ENCODE results near the gene ASB4.
"Not testable (repeated sequence)": the region's sequence is repeated elsewhere in the genome, so short reads cannot be mapped to it uniquely, and the experiment has no call there.

Gene ASB4

DNA sequence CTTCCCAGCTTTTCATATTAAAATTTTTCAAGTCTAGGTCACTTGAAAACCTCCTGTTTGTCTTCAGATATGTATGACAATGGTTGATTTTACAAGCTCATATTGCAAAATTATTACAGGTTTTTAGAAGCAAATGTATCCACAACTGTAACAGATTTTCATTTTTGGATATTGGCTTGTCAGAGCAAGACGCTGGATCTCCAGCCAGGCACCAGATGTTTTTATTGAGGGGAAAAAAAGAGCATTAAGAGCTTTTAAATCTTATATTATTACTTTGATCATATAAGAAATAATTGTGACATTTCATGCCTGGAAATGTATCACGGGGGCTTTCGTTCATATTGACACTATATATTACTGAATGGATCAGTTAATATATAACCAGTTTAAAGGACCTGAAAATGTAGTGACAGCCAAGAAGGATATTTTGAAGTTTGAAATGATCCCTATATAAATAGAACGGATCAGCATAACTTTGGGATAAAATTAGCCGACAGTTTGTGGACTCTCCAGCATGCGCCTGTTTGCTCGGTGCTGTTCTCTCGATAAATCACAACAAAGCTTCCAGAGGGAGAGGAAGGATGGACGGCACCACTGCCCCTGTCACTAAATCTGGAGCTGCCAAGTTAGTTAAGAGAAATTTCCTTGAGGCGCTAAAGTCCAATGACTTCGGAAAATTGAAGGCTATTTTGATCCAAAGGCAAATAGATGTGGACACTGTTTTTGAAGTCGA is at the start of gene ASB4:
Gene ASB4, plus strand, starts transcription at position 553 of the 733 bp plus-strand sequence. Its CDS starts 29 bp downstream, at position 582.
- DNase-seq: no peak

- no peak for DNase-seq
Observed at GRCh38 chr7:95436407-95436806, 49.3 kb upstream of the ASB4 start.

- no peak for DNase-seq
Observed at GRCh38 chr7:95440394-95441038, 45.2 kb upstream of the ASB4 start.

- no peak for DNase-seq
Observed at GRCh38 chr7:95441042-95441823, 44.5 kb upstream of the ASB4 start.

- no peak for DNase-seq
Observed at GRCh38 chr7:95444796-95445195, 40.9 kb upstream of the ASB4 start.

GRCh38 chr7:95446618-95447017 is 39.1 kb upstream of the ASB4 start:
- no peak for DNase-seq

DNA sequence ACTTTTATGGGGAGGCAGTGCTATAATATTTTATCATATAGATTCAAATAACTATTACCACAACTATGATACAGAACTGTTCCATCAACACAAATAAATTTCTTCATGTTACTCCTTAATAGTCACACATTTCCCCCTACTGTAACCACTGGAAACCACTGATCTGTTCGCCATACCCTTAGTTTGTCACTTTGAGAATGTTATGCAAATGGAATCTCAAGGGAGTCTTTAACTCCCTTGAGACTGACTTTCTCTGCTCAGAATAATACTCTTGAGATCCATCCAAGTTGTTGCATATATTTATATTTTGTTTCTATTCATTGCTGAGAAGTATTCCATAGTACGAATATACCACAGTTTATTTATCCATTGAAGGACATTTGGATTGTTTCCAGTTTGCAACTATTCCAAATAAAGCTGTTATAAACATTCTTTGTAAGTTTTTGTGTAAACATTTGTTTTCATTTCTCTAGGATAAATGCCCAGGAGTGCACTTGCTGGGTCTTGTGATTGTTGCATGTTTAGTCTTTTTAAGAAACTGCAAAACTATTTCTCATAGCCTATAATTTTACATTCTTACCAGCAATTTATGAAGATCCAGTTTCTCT is 31.2 kb upstream of the ASB4 start:
- DNase-seq: no peak

DNA sequence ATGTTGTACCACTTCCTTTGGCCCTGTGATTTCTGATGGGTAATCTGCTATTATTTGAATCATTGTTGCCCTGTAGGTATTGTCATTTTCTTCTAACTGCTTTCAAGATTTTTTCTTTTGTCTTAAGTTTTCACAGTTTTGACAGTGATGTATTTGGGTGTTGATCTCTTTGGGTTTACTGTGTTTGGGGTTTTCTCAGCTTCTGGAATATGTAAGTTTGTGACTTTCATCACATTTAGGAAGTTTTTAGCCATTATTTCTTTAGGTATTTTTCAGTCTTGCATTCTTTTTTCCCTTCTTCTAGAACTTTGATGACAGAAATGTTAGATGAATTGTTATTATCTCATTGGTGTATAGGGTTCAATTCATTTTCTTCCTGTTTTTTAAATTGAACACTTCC is 27.8 kb upstream of the ASB4 start:
- no peak for DNase-seq

DNA sequence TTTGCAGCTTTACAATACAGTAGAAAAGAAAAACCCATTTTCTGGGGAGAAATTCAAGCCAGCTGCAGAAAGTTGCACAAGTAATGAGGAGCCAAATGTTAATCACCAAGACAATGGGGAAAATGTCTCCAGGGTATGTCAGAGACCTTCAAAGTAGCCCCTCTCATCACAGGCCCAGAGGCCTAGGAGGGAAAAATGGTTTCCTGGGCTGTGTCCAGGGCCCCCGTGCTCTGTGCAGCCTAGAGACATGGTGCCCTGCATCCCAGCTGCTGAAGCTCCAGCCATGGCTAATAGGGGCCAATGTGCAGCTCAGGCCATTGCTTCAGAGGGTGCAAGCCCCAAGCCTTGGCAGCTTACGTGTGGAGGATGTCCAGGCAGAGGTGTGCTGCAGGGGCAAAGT is 25.1 kb upstream of the ASB4 start:
- not testable (repeated sequence) for DNase-seq

DNA sequence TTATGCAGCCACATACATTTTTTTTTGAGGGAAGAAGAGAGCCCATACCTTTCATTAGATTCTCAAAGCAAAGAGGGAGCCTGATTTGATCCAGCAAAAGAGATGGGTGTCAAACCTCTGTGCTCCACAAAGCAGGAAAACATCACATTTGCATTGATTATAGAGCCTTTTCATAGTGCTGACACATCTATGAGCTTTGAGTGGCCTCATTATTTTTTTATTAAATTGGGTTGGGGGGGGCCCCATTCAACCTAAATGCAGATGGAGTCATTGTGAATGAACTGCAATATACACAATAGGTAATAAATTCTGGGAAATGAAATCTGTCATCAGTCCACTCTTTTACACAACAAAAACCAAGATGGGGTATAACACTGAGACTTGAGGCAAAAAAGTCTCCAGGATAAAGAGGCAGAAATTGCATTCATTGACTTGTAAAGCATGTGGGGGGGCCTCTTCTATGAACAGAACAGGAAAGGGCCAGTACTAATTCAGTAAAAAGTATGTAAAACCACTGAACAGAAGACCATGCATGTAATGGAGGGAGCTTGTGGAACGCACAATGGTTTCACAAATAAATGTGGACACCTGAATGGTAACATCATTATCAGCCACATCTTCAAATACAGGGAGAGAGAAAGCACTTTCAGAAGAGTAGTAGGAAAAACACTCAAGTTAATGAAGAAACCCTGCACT is 17.7 kb upstream of the ASB4 start:
- DNase-seq: no peak

- DNase-seq: no peak
Observed at GRCh38 chr7:95469187-95469586, 16.6 kb upstream of the ASB4 start.

GRCh38 chr7:95469848-95470247 is 15.9 kb upstream of the ASB4 start:
- DNase-seq: no peak

DNA sequence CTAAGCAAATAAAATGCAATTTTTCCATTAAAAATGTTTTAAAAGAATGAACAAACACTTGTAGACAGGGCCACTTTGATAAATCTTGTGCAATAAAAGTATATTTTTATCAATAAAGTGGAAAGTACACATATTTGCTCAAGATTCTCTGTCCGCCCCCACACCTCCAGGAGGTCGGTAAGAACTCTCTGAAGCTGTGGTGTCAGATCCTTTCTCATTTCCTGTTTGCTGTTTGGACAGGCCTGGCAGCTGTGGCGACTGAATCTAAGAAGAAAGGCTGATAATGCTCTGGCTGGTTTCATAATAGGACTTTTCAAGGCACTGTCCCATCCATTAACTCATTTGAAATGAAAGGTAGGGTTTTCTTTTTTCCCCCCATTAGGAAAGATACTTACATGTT is 15.3 kb upstream of the ASB4 start:
- no peak for DNase-seq

DNA sequence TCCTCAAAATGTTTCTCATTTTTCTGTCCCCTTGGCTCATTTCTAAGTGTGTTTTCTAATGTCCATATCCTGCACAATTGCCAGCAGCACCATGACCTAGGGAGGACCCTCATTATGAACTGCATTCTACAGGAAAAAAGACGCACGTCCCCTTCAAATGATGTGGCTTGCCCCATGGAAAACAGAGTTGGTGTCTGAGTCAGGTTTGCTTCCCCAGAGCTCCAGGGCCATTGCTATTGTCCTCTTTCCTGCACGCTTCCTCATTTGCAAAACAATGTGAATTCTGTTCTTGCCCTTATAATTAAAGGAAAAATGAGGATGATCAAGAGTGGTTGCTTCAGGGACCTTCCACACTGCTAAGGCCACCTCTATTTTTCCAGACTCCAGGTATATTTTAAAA is 14.7 kb upstream of the ASB4 start:
- no peak for DNase-seq

- DNase-seq: peak; percentile 91
Observed at GRCh38 chr7:95472581-95473161, 13.1 kb upstream of the ASB4 start.

DNA sequence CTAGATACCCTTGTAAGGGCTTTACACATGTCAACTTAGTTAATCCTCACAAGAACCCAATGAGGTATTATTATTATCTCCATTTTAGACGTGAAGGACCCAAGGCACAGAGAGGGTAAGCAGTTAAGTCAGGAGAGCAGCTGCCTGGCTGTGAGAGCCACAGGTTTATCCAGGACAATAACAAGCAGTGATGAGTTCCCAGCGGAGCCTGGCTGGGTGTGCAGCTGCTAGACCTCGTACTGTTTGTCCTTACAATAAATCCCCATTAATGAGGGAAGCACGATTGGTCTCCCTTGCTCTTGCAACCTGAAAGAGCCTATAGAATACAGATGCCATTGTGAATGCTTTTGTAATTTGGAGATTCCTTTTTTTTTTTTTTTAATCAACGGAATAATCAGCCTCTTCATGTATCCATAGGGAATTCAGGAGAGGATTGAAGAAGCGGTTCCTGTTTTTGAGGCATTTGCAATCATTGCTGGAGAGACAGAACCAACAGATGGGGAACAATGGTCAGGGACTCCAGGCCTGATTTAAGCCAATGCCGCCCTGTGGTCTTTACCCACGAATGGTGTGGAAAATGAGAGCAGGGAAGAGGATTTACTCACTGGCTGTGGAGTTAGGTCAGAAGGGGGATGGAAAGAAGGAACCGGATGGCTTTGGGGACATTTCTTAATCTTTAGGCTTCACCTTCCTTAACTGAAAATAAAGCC is 12.3 kb upstream of the ASB4 start:
- no peak for DNase-seq

GRCh38 chr7:95476072-95476847 is 9.5 kb upstream of the ASB4 start:
- peak; percentile 63 for DNase-seq

DNA sequence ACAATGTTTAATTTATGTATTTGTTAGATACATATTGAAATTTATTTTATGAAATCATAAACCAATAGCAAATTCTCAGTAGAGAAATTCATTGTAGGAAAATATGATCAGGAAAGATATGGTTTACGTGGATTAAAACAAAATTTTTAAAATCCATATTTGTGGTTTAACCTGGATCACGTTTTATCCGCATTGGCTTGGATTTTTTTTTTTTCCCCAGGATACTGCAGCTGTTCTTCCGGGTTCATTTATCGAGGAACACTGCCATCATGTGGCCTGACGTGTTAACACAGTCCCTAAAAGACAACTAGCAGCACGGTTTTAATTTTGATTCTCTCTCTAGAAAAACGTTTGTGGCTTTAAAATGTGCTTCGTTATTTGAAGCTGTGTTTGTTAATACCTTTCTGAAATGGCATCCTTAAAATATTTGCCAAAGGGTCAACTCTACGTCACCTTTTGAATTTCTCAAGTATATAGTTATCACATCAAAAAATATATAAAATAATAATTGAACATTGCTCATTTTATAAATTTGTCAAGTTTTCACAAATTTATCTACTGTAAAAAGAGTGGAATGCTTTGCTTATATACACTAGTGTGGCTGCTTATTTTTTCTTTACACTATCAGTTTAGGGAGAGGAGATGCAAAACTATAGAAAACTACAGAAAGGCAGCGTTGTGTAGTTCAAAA is 8.7 kb upstream of the ASB4 start:
- peak; percentile 71 for DNase-seq

DNA sequence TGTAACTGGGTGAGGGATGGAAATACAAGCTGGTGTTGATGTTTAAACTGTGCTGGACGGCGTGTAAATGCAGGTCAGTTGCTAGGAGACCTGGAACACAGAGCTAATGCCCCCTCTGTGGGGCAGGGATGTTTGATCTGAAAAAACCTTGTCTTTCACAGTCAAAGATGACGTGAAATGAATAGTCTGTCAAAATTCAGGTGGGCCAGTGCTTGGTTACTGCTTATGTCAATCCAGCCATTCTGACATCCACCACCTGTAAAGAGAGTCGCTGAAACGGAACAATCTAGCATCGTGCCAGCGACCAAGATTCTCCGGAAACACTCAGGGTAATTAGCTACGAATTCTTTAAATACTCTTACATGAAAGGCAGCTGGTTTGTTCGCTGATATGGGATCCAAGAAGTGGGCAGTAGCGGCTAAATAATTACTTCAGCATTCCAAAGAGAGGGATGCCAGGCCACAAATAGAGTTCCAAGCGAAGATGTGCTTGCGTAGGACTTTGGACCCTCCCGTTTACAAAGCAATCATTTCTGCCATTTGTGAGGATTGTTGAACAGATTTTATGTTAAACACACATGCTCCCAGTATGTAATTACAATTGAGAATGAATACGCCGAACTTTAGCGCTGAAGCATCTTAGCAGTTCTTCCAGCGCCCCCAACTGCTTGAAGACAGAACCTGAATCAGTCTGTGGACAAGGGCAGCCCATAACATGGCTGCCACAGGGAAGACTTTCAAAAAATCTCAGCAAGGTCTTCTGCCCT is 7.3 kb upstream of the ASB4 start:
- DNase-seq: peak; percentile 64

All from islet precursor cell (in vitro differentiated cells).